ENCODE measurements around the gene AMPD2.
A peak's percentile ranks its signal among the peaks of the same experiment; 100 is the strongest.

AMPD2 gene

DNA sequence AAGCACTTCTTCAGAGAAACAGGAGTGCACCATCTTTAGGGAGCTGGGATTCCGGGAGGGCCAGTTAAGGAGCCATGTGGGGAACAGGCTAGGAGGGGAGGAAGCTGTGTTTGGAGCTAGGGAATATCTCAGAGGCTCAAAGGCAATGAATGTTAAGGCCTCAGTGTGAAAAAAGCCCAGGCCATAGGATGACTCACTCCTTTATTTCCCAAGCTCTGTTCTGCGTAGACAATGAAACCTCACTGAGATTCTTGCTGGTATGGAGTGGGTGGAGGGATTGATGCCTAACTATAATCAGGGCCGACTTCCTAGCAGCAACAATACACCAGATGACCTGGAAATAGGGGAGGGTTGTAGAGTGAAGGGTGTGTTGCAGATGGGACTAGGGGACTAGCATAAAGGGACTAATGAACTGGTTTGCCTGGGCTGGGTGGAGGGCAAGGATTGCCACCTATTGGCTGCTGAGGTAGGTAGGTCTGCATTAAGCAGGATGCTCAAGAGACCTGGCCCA lies 2.3 kb upstream of the AMPD2 start:
- Mint-ChIP-seq H3K36me3 (ENCODE audit: low read depth) (no peaks in the 10 kb centered on the region), H3K4me1 (peaks cover 39% of the 10 kb centered on the region)

DNA sequence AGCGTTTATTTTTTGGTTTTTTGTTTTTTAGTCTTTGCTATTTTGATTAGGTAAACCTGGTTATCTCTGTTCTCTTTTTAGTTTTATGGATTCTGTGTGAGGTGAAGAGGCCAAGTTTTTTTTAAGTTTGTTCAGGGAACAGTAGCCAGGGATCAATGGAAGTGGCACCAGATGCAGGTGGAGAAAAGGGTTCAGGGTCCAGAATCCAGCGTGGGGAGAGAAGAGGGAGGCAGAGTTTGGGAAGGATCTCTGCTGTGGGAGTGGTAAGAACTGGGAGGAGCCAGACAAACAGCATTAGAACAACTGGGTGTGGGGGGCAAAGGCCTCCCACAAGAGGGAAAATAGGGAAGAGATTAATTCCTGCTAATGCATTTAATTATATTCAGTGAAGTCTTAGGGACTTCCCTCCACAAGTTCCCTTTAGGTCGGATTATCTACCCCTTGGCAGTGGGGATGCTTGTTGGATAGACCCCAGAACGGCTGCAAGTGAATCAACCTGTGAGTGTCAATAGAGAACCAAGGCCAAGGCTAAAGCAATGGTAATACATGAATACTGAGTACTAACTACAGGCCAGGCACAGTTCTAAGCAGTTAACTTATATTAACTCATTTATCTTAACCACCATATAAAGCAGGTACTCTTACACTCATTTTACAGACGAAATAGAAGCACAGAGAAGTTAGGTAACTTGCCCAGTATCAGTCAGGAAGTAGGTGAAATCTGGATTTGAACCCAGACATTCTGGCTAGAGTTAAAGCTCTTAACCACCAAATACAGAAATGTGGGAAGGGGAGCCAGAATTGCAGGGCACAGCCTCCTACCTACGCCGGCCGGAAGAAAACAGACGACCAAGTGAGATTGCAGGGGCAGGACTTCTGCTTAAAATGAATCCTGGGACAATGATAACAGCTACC lies 719 bp upstream of the AMPD2 start:
- no peaks in the 10 kb centered on the region for H3K9me3 Mint-ChIP-seq
- H3K27me3 Mint-ChIP-seq (ENCODE audit: low read depth) = no peaks in the 10 kb centered on the region
- H3K36me3 Mint-ChIP-seq (ENCODE audit: low read depth) = no peaks in the 10 kb centered on the region
- TF ChIP-seq, protein P1, sequence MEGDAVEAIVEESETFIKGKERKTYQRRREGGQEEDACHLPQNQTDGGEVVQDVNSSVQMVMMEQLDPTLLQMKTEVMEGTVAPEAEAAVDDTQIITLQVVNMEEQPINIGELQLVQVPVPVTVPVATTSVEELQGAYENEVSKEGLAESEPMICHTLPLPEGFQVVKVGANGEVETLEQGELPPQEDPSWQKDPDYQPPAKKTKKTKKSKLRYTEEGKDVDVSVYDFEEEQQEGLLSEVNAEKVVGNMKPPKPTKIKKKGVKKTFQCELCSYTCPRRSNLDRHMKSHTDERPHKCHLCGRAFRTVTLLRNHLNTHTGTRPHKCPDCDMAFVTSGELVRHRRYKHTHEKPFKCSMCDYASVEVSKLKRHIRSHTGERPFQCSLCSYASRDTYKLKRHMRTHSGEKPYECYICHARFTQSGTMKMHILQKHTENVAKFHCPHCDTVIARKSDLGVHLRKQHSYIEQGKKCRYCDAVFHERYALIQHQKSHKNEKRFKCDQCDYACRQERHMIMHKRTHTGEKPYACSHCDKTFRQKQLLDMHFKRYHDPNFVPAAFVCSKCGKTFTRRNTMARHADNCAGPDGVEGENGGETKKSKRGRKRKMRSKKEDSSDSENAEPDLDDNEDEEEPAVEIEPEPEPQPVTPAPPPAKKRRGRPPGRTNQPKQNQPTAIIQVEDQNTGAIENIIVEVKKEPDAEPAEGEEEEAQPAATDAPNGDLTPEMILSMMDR (IDR thresholded peaks at IDR 0.05; ENCODE audit: unreplicated experiment in 3 of 3) = no peak
- peaks cover 52% of the 10 kb centered on the region for H3K4me1 Mint-ChIP-seq
- H3K27ac Mint-ChIP-seq = peak overlapping the region; percentile 74 to 99 (median 83)
- H3K4me3 Mint-ChIP-seq = peak overlapping the region; percentile 96 to 99 (median 98)

More for the DNA sequence above, 2.3 kb upstream of the AMPD2 start:
- peak overlapping the region; percentile 37 to 68 (median 52) for H3K4me3 Mint-ChIP-seq
- H3K27me3 Mint-ChIP-seq (ENCODE audit: low read depth) = no peaks in the 10 kb centered on the region
- TF ChIP-seq, protein P1 (IDR thresholded peaks at IDR 0.05; ENCODE audit: unreplicated experiment in 3 of 3) = no peak
- H3K27ac Mint-ChIP-seq = peak overlapping the region; percentile 37 to 86 (median 60)
- H3K9me3 Mint-ChIP-seq = no peaks in the 10 kb centered on the region

DNA sequence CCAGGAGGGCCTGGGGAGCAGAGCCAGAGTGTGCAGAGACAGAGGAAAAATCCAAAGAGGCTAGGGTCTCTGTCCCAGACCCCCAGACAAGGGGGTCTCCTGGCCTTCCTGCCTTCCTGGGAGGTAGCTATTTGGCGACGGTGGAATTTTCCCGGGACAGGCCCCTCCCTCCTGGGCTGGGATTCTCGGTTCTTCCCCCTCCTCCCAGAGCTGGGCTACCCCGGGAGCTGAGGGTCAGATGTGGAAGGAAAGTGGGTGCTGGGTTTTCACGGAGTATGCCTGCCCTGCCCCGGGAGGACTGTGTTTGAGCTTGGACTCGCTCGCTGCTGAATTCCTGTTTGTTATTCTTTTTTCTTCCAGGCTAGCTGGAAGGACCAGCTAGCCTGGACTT lies 759 bp downstream of the AMPD2 start:
- peaks cover 55% of the 10 kb centered on the region for H3K4me1 Mint-ChIP-seq
- no peaks in the 10 kb centered on the region for H3K36me3 Mint-ChIP-seq (ENCODE audit: low read depth)
- peak overlapping the region; percentile 96 to 99 (median 98) for H3K4me3 Mint-ChIP-seq
- H3K27me3 Mint-ChIP-seq (ENCODE audit: low read depth) = no peaks in the 10 kb centered on the region
- peak overlapping the region; percentile 74 to 99 (median 97) for H3K27ac Mint-ChIP-seq
- TF ChIP-seq, protein P1 (IDR thresholded peaks at IDR 0.05; ENCODE audit: unreplicated experiment in 3 of 3) = no peak
- no peaks in the 10 kb centered on the region for H3K9me3 Mint-ChIP-seq

DNA sequence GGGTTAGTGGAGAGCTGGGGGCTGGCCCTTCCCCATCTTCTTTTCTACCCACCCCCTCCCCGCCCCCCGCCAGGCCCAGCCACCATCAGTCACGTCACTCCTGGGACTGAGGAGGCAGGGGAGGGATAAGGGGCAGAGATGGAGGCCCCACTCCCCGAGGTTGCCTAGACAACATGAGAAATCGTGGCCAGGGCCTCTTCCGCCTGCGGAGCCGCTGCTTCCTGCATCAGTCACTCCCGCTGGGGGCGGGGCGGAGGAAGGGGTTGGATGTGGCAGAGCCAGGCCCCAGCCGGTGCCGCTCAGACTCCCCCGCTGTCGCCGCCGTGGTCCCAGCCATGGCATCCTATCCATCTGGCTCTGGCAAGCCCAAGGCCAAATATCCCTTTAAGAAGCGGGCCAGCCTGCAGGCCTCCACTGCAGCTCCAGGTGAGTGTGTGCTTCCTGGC lies 1.2 kb downstream of the AMPD2 start:
- H3K27me3 Mint-ChIP-seq (ENCODE audit: low read depth) = no peaks in the 10 kb centered on the region
- H3K4me1 Mint-ChIP-seq = peaks cover 60% of the 10 kb centered on the region
- H3K36me3 Mint-ChIP-seq (ENCODE audit: low read depth) = peaks cover 1% of the 10 kb centered on the region
- peak overlapping the region; percentile 96 to 99 (median 98) for H3K4me3 Mint-ChIP-seq
- H3K9me3 Mint-ChIP-seq = no peaks in the 10 kb centered on the region
- TF ChIP-seq, protein P1 (IDR thresholded peaks at IDR 0.05; ENCODE audit: unreplicated experiment in 3 of 3) = no peak
- H3K27ac Mint-ChIP-seq = peak overlapping the region; percentile 74 to 99 (median 97)

DNA sequence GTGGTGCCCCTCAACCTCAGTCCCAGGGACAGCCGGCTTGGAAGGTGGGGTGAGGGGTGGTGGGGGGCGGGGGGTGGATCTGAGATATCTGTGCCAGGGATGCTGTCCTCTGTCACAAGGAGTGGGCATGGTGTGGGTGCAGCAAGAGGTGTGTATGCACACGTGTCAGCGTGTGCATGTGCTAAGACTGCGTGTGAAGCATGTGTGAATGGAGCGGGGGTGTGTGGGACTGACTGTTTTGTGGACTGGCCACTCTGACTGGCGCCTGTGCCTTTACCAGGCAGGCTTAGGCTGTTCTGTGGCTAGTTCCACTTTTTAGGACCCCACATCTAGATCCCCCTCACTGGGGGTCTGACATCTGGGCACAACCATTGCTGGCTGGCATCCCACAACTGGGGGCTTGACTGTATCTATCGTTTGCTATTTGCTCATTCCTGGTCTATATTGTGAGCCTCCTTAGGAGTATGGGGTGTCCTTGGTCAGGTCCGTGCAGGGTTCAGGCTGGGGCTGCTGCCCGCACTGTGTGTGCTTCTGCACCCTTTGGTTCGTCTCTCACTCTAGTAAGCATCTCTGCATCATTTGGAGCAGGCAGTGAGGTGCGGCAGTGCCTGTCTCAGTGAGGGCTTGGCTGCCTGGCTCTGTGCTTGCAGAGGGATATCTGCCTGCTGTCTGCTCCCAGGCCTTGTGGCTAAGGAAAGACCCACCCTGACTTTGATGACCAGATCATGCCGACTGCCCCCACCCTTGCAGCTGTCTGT lies 1.9 kb downstream of the AMPD2 start:
- TF ChIP-seq, protein P1 (IDR thresholded peaks at IDR 0.05; ENCODE audit: unreplicated experiment in 3 of 3) = no peak
- peak overlapping the region; percentile 74 to 99 (median 94) for H3K27ac Mint-ChIP-seq
- peaks cover 59% of the 10 kb centered on the region for H3K4me1 Mint-ChIP-seq
- H3K36me3 Mint-ChIP-seq (ENCODE audit: low read depth) = peaks cover 8% of the 10 kb centered on the region
- H3K27me3 Mint-ChIP-seq (ENCODE audit: low read depth) = no peaks in the 10 kb centered on the region
- H3K4me3 Mint-ChIP-seq = peak overlapping the region; percentile 96 to 99 (median 98)
- no peaks in the 10 kb centered on the region for H3K9me3 Mint-ChIP-seq

Measured in nephron (organoid).